Stimulated activated CD8-positive, alpha-beta memory T cell treated with anti-CD3 and anti-CD28 coated beads, Interleukin-15, amount 100 ng/mL, for 24 hours (primary cell): Measurements from ENCODE around the gene PLEKHB1.

Experiments
- DNase-seq: peaks from one replicate; pipeline ENCODE4 v3.0.0-alpha.2; 2020; ENCODE audit warnings: low read depth

Gene PLEKHB1, protein sequence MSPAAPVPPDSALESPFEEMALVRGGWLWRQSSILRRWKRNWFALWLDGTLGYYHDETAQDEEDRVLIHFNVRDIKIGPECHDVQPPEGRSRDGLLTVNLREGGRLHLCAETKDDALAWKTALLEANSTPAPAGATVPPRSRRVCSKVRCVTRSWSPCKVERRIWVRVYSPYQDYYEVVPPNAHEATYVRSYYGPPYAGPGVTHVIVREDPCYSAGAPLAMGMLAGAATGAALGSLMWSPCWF

DNA sequence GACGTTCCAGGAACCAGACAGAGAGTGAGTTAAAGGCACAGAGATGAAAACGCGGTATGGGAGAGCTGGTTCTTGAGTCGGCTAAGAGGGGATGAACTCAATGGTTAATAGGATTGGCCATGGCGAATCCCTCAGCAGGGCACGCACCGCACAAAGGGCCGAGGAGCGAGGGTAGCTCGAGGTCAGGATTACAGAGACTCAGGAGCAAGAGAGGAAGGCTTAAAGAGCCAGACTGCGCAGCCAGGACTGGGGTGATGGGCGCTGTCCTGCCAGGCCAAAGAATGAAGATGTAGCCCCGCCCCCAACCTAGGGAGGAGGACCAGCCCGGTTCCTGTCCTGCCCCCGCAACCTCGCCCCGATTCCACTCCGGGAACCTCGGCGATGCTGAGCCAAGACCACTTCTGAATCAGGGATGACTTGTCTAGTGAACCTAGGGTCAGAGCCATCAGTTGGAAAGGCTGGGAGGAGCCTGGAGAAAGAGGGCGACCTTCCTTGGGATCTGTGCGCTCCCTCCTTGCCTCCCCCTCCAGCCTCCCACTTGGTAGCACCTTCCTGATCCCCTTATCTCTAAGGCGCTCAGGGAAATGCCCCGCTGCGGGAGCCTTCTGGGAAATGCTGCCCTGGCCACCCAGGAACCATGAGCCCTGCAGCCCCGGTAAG, at the start of gene PLEKHB1:
PLEKHB1 (plus strand) TSS at position 610 of the 660 bp plus-strand sequence; CDS start at position 638, 28 bp downstream.
- DNase-seq, result no peak

DNA sequence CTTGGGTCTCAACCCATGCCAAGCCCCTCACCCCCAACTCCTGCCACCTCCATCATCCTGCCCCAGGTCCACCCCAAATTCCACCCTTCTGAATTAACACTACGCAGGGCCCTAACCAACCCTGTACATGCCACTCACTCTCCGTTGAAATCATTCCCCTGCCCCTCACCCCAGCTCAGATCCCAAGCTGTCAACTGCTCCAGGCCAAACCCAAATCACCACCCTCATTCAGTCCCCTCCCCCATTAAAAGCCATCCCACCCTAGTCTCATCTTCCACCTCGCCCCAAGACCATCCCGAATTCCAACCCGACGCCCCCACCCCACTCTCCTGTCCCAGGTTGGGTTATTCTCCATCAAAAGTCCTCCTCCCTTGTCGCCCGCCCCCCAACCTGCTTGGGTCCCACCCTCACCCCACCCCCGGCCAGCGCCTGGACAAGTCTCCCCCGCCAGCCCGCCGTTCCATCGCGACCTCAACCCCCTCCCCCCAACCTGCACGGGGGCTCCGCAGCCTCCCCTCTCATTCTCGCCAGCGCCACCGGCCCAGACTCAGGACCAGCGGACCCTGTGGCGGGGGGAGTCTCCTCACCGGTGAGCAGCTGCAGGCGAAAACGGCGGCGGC, 48.9 kb upstream of the PLEKHB1 start:
- DNase-seq, result no peak

DNA sequence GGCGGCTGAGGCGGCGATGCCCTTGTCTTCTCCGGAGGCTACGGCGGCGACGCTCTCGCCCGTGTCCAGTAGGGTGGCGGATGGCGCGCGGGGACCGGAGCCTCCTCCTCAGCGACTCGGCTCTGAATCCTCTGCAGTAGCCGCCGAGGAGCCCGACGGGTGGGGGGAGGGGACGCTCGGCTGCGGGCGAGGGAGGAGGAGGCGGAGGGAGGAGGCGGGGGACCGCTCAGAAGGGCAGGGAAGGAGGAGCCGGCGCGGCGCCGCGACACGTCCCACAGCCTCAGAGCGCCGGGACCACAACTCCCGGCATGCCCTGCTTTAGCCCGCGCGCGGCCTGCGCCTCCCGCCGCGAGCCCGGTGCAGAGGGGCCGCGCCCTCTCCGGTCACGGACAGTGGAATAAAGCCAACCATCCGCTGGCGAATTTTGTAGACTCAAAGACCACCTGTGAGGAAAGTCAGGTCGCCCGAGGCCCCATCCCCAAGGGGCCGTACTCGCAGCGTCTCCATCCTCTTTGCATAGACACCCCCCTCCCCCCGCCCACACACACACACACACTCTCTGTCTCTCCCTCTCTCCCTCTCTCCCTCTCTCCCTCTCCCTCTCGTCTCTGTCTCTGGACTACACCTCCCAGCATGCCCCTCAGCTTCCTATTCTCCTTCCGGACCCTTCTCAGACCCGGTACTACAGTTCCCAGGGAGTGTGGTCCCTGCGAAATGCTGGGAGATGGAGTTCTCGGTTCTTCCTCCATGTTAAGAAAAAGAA, 48.2 kb upstream of the PLEKHB1 start, which contains the start of gene FAM168A:
FAM168A (minus strand) TSS at position 157 of the 763 bp plus-strand sequence. CDS start 129,638 bp downstream, outside the sequence.
- DNase-seq, result peak; percentile 83

DNA sequence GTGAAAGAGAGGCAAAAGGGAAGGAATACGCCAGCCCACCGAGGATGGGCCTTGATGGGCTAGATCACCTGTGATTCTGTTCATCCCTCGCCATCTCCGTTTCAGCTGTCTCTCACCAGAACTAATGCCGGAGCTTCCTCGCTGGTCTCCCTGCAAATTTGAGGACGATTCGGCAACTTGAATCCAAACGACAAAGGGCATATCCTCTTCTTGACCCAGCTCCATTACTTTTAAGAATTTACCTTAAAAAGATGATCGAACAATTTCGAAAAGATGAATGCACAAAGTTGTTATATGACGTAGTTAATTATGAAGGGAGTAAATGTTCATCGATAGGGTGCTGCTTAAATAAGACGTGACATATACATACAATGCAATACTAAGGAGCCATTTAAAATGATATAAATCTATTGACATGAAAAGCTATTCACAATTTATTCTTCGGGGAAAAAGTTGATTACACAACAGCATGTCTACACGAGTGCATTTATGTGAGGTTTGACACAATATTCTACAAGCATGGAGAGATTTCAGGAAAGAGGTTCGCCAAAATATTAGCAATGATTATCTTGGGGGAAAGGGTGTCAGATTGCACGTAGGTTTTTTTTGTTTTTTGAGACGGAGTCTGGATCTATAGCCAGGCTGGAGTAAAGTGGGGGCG, 47.5 kb upstream of the PLEKHB1 start:
- DNase-seq, result no peak

DNA sequence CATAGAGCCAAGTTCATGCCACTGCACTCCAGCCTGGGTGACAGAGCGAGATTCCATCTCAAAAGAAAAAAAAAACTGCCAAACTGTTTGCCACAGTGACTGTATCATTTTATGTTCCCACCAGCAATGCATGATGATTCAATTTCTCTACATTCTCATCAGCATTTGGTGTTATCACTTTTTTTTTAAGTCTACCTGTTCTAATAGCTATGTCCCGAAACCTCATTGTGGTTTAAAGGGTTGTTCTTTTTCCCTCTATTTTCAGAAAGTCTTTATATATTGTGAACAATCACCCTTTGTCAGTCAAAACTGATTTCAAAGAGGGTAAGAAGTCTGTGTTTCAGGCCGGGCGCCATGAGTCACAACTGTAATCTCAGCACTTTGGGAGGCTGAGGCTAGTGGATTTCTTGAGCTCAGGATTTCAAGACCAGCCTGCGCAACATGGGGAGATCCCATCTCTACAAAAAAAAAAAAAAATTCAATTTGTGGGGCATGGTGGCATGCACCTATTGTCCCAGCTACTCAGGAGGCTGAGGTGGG, 33.7 kb upstream of the PLEKHB1 start:
- no peak for DNase-seq

DNA sequence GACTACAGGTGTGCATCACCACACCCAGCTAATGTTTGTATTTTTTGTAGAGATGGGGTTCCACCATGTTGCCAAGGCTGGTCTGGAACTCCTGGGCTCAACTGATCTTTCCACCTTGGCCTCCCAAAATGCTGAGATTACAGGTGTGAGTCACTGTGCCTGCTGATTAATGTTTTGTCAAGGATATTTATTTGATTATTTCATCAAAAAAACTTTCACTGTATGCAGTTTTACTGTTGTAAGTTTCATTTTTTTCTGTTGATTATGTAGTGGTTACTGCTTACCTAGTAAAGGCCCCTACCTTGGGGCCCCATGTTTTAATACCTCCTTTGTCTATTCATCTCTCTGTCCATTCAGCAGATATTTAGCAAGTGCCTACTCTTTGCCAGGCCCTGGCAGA, 31.8 kb upstream of the PLEKHB1 start:
- no peak for DNase-seq

DNA sequence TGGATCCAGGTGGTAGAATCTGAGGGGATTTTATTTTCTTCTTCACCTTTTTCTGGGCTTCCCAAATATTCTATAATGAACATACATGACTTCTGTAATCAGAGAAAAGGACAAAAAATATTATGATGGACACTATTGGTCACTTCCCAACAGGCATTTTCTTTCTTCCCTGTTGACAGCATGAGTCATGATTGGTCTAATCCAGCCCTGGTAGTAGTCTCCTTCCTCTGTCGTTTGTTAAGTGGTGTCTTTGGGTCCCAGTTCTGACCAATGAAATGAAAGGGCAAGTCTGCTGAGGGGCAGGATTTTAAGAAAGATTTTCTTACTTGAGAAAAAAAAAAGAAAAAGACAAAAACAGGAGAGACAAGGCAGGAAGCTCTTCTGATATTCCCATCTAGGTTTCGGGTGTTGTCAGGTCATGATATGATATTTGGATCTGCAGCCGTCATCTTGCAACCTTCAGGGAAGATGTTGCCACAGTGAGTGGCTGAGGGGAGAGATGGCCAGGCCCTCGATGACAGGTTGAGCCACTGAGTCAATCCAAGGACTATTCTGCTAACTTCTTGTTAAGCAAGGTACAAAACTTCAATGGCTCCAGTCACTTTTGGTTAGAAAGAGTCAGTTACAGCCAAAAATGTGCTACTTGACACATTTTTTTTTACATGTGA, 23.3 kb upstream of the PLEKHB1 start:
- DNase-seq, result no peak

DNA sequence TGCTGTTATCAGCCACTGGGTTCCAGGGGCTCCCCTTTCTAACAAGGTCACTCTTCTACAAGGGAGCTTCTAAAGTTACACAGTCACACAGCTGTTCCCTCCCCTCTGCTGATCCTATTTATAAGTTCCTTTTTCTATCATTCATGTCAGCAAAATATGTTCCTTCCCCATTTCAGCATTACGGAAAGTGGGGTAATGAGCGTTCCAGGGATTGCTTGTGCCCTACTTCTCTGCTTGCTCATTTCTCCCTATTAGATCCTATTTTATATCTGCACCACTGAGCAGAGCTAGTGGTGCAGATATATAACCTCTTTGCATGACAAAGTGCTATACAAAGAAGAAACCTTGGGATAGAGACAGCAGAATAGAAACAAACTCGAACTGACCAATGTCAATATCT, 22.7 kb upstream of the PLEKHB1 start:
- no peak for DNase-seq

DNA sequence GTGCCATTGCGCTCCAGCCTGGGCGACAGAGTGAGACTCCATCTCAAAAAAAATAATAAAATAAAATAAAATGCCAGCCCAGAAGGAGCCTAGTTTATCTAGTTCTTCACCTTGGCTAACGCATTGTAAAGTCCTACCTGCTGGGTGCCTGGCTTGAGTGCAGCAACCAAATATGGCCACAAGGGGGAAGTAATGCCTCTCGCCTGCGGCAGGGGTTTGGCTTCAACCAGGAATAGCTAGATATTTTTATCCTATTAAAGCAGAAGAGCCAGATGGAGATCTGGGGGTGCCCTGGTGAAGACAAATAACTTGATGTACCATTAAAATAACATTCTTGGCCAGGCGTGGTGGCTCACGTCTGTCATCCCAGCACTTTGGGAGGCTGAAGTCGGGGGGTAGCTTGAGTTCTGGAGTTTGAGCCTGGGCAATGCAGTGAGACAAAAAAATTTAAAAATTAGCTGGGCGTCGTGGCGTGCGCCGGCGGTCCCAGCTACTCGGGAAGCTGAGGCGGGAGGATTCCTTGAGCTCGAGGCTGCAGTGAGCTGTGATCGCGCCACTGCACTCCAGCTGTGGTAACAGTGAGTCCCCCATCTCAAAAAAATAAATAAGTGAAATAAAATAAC, 20.6 kb upstream of the PLEKHB1 start:
- peak; percentile 12 for DNase-seq

DNA sequence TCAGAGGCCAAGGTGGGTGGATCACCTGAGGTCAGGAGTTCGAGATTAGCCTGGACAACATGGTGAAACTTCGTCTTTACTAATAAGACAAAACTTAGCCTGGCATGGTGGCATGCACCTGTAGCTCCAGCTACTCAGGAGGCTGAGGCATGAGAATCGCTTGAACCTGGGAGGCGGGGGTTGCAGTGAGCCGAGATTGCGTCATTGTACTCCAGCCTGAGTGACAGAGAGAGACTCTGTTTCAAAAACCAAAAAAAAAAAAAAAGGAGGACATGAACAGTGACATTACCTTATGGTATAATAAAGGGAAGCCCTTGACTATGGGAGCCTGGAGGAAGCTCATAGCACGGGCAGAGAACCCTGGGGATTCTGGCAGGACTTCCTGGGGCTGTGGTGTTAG, 16.5 kb upstream of the PLEKHB1 start:
- no peak for DNase-seq

DNA sequence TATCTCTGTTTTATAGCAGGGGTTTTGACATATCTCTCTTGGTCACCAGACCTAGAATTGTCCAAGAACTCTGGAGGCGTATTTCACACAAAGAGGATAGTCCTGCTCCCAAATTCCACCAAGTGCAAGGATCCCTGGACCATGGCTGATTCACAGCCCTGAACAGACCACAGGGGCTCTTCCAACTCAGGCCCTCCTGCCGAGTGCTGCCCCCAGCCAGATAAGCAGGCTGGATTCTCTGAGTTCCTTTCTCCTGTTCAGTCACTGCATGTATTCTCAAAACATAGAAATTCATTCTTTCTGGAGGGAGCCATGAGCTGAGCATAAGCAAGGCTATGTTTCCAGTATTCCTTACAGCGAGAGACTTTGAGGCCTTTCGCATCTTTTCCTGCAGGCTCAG, 13.4 kb upstream of the PLEKHB1 start:
- DNase-seq, result no peak

DNA sequence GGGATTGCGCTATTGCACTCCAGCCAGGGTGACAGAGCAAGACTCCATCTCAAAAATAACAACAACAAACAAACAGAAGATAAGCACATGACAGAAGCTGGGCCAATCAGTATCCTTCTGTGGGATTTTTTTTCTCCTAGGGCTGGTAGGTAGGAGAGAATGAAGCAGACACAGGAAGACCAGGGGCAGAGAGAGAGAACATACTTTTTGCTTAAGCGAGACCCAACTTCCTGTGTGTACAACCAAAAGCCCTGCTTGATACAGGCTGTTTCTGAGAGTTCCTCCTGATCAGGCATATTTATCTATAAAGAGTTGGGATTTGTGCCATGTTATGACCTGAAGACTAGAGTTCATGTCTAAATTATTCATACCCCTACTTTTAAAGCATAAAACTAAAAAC, 12.4 kb upstream of the PLEKHB1 start:
- no peak for DNase-seq

DNA sequence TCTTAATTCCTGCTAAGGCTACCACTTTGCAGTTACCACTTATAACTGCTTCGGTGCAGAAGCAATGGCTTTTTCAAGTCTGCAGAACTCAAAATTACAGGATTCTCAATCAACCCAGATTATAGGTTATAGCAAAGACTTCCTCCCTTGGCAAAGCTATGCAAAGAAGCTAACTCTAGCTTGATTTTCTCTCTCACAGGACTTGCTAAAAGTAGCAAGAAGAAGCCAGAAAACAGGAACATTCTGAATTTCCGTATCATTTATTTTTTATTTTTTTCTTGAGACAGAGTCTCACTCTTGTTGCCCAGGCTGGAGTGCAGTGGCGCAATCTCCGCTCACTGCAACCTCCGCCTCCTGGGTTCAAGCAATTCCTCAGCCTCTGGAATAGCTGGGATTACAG, 10.7 kb upstream of the PLEKHB1 start:
- DNase-seq, result no peak

DNA sequence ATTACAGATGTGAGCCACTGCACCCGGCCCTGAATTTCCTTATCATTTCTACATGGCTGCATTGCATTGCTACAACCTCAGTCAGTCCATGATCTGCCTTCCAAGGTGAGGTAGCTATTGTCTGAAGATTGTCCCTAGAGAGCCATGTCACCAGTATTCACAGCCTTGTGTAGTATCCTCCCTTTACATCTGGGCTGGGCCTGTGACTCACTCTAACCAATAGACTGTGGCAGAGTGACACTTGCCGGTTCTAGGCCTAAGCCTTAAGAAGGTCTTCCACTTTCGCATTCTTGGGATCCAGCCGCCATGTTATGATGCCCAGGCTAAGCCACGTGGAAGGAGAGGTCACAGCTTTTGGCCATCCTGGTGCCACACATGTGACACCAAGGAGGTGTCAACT, 10.1 kb upstream of the PLEKHB1 start:
- no peak for DNase-seq

DNA sequence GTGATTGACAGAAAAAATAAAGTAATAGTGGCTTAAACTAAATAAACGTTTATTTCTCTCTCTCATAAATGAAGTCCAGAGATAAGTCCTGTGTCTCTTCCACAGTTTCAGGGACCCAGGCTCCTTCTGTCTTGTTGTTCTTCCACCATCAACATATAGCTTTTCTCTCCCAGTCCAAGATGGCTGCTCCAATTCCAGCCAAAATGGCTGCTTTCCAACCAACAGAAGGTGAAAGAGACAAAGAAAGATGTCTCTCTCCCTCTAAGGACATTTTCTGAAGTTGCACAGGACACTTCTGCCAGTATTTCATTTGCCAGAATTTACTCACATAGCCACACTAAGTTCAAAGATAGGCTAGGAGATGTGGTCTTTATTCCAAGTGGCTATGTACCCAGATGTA, 9.4 kb upstream of the PLEKHB1 start:
- no peak for DNase-seq

DNA sequence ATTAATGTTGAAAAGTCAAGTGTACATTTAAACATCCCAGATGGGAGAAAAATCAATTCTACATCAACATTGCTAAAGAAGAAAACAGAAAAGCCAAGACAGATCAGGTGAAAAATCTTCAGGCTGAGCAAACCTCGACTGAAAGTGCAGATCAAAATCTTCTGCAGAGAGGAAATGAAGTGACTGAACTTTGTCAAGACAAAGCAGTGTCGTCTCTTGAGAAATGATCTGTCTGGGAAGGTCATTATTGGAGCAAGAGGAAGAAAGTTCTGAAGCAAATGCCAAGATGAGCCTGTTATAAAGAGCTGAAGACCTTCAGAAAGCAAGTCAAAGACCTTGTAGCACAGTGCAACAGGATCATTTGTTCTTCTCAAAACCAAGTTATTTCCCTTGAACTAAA, 5.8 kb upstream of the PLEKHB1 start:
- DNase-seq, result no peak

DNA sequence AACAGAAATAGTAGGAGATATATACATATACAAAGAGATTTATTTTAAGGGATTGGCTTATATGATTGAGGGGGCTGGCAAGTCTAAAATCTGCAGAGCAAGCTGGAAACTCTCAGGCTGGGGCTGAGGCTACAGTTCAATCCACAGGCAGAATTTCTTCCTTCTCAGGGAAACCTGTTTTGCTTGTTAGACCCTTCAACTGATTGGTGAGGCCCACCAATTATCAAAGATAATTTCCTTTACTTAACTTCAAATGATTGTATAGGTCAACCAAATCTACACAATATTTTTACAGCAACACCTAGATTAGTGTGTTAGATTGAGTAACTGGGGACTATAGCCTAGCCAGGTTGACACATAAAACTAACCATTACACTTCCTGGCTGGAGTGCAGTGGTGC, 4.7 kb upstream of the PLEKHB1 start:
- no peak for DNase-seq

DNA sequence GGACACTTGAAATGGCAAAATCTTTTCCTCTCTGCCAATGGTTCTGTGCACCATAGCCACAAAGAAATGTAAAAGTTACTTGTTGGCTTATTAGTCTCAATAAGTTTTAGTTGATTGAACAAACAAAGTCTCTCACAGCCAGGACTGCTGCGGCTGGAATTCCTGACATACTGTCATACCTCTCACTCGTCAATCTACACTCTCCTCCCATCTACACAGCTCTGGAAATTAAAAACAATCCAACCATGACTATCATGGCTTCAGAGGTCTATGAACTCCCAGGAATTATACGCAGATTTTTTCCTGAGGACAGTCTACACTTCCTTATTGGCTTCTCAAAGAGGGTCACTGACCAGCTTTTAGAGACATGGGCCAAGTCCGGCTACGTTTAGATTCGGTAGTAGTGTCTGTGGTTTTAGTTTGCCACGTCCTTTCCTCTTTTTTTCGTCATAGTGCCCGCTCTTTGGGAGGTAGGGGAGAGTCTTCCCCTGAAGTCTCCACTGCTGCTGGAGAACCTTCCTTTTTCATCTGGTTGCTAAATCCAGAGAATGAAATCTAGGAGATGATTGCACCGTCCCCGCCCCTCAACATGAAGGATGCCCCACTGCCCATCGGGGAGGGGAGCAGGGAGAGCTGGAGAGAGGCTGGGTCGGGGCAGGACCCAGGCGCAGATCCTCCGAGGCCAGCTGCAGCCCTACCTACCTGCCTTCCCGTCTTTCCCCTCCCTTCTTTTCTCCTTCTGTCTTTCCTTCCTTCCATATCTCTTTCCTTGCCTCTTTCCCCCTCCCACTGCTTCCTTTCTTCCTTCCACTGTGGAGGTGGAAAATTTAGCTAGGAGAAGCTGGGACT, 1.0 kb upstream of the PLEKHB1 start:
- no peak for DNase-seq

DNA sequence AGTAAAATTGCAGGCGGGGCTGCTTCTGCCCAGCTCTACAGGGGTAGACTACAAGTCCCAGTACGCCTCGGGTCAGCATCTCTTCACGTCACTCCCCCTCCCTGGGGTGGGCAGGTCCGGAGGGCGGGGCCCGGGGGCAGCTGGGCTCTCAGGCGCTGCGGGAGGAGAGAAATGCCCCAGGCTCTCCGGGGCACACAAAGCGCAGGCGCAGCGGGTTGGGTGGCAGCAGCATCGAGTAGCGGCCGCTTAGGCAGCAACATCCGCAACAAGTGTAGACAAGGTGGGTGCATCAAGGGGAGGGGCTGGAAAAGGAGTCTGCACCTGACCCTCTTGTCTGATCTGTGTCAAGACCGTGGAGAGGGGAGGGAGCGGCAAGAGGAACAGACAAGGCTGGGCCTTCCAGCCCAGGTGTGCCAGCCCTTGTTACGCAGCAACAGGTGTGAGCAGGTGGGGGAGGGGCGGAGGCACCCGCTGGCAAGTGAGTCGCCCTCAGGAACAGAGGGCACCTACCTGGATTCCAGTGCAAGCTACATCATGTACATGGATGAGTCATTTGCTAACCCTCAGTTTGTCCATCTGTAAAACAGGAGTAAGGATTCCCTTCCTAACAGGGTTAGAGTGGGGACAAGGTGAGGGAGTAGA, 1.2 kb downstream of the PLEKHB1 start:
- DNase-seq, result peak; percentile 71
